K562 (cell line): Measurements from ENCODE around the gene LDLRAD1. TPM values are rescaled to one million over a fixed set of nuclear protein-coding genes. Genes with fewer than 3 reads are reported as not detected.

Experiments used
- ARHGAP35 ChIP-seq: fragments of 450-650 bp; IDR thresholded peaks from 2 replicates; pipeline ENCODE4 v1.6.1; 2018; ENCODE audit not compliant: partially characterized antibody
- CC2D1A ChIP-seq: fragments of 450-650 bp; IDR thresholded peaks from 2 replicates; pipeline ENCODE4 v1.6.1; 2017; ENCODE audit warnings: mild to moderate bottlenecking
- CCNT2 ChIP-seq: IDR thresholded peaks from 2 replicates; pipeline ENCODE4 v1.6.1; 2011; ENCODE audit warnings: borderline replicate concordance, low read depth, mild to moderate bottlenecking, moderate library complexity, mixed read lengths, low read length; ENCODE audit not compliant: insufficient read length; ENCODE audit errors: extremely low read depth
- CUX1 ChIP-seq: fragments of 200-800 bp; sonication (Bioruptor generic); IDR thresholded peaks from 2 replicates; pipeline ENCODE4 v1.6.1; 2016; ENCODE audit warnings: missing genetic modification characterization, missing compliant biosample characterization
- DDX20 ChIP-seq: fragments of 450-650 bp; IDR thresholded peaks from 2 replicates; pipeline ENCODE4 v1.6.1; 2016; ENCODE audit warnings: missing genetic modification characterization, low read depth, mild to moderate bottlenecking, missing compliant biosample characterization, moderate library complexity
- ELK1 ChIP-seq: sonication (generic); formaldehyde crosslinking; IDR thresholded peaks from 2 replicates; pipeline ENCODE4 v1.8.1; 2022; ENCODE audit warnings: missing genetic modification reagents
- HNRNPL ChIP-seq: fragments of 200-400 bp; formaldehyde crosslinking; IDR thresholded peaks from 2 replicates; pipeline ENCODE4 v1.6.1; 2017; ENCODE audit warnings: low read depth, mild to moderate bottlenecking, low read length
- KAT8 ChIP-seq: fragments of 450-650 bp; IDR thresholded peaks from 2 replicates; pipeline ENCODE4 v1.6.1; 2016; ENCODE audit warnings: low read depth, mild to moderate bottlenecking
- KLF10 ChIP-seq: fragments of 250-450 bp; sonication (Bioruptor Pico); IDR thresholded peaks from 2 replicates; pipeline ENCODE4 v1.6.1; 2021; ENCODE audit warnings: matching md5 sums
- U2AF1 ChIP-seq: fragments of 200-400 bp; formaldehyde crosslinking; optimal IDR thresholded peaks from 2 replicates; pipeline ENCODE3; 2017; ENCODE audit warnings: mild to moderate bottlenecking, low read depth, low read length, moderate library complexity
- ZFPM2 ChIP-seq: fragments of 250-450 bp; sonication (Bioruptor Pico); IDR thresholded peaks from 2 replicates; pipeline ENCODE4 v1.5.1; 2022; ENCODE audit warnings: mild to moderate bottlenecking
- ZNF395 ChIP-seq: fragments of 200-800 bp; sonication (Bioruptor generic); IDR thresholded peaks from 2 replicates; pipeline ENCODE4 v1.6.1; 2017; ENCODE audit warnings: missing genetic modification characterization, missing compliant biosample characterization
- ZNF609 ChIP-seq: sonication (generic); formaldehyde crosslinking; IDR thresholded peaks from 2 replicates; pipeline ENCODE4 v1.8.1; 2023; ENCODE audit warnings: missing genetic modification reagents, mild to moderate bottlenecking, borderline replicate concordance
- polyA plus RNA-seq, 8 experiments: library from polyadenylated mRNA; depleted of rRNA in 4 of 8; stranded (reverse) in 5 of 8; unstranded in 3 of 8; fragments of >200 nt; fragmentation: Nextera tagmentation in 2 of 8; fragmentation: Illumina TruSeq in 1 of 8; extraction: Ambion mirVana in 2 of 8; extraction: Trizol in 1 of 8; gene quantifications; 2 replicates each; pipeline versions ENCODE4 v1.2.1 to v1.2.3, GENCODE V29; 2011 to 2014; ENCODE audit warnings: inconsistent platforms in 1 of 8, missing spikeins in 1 of 8
- total RNA-seq, 7 experiments: library from RNA; depleted of rRNA in 6 of 7; stranded (reverse); fragments of >200 nt in 6 of 7; fragmentation: Illumina TruSeq in 2 of 7; extraction: Trizol in 2 of 7; gene quantifications; 2 replicates each; pipeline versions ENCODE4 v1.2.1 to v1.2.3, GENCODE V29; 2011 to 2021; ENCODE audit warnings: low replicate concordance in 1 of 7

LDLRAD1 gene
- total and polyA plus RNA-seq, 9 of the 15 experiments (the other 6 are each of a cell fraction or from before 2014, with no cell fraction given) = not detected

GRCh38 chr1:53971718-53972117, 46.3 kb downstream of the LDLRAD1 start (continued):
- TF ChIP-seq ZNF609 (CRISPR knock-in tag) = no peak
- TF ChIP-seq HNRNPL = no peak
- no peak for TF ChIP-seq CC2D1A
- no peak for TF ChIP-seq ARHGAP35
- no peak for TF ChIP-seq ELK1 (CRISPR knock-in tag)
- no peak for TF ChIP-seq DDX20 (tag)
- no peak for TF ChIP-seq KLF10 (CRISPR knock-in tag)
- no peak for TF ChIP-seq U2AF1
- no peak for TF ChIP-seq ZFPM2
- no peak for TF ChIP-seq KAT8
- no peak for TF ChIP-seq CUX1
- no peak for TF ChIP-seq ZNF395 (CRISPR knock-in tag)
- no peak for TF ChIP-seq CCNT2
